ENCODE data around the gene UROC1. TPM values are rescaled to one million over a fixed set of nuclear protein-coding genes. Genes with fewer than 3 reads are reported as not detected.

Gene UROC1
- total and polyA plus RNA-seq, 2 experiments from 2014 or later = not detected

DNA sequence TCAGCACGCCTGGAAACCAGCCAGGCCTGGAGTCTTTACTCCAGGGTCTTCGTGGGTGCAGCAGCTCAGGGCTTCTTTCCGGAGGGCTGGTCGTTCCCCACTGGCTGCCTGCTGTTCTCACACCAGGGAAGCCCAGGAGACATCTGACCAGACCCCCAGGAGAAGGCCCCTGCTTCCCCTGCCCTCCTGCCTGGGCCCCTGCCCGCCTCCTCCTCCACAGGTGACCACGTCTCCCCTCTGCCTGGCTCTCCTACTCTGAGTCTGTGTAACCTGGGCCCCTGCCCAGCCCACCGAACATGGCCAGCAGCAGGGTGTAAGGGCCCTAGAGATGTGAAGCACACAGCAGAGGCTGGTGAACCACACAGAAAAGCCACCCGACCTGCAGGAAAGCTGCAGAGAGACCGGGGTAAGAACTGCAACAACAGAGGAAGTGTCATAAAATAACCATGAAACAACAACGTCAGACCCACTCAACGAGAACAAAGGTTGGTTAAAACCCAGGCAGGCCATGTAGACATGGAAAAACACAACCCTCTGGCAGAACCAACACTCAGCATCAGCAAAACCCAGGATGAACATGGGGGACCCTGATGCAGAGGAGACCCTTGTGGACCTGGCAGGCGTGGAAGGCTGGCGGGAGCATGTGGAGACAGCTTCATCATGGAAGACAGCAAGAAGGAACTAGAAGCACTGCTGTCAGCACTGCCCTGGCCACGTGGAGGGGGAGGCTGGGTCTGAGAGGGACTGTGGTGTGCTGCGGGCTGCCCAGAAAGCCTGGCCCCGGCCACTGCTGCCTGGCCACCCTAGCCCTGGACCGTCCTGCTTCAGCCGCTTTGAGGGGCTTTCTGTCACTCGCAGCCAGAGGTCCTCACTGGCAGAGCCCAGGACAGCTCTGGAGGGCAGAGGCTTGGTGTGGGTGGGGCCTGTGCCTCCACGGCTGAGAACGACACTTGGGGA is 20.4 kb downstream of the UROC1 start (continued):
- TF ChIP-seq ZNF462 (CRISPR knock-in tag; IDR thresholded peaks at IDR 0.05) (no peak), ZNF331 (CRISPR knock-in tag; IDR thresholded peaks at IDR 0.05; ENCODE audit: low read depth) (no peak), STAT1 (IDR thresholded peaks at IDR 0.05; ENCODE audit: unreplicated experiment) (no peak), ZNF114 (CRISPR knock-in tag; IDR thresholded peaks at IDR 0.05) (no peak), CREB1 (CRISPR knock-in tag; IDR thresholded peaks at IDR 0.05; ENCODE audit: low read depth) (no peak)

DNA sequence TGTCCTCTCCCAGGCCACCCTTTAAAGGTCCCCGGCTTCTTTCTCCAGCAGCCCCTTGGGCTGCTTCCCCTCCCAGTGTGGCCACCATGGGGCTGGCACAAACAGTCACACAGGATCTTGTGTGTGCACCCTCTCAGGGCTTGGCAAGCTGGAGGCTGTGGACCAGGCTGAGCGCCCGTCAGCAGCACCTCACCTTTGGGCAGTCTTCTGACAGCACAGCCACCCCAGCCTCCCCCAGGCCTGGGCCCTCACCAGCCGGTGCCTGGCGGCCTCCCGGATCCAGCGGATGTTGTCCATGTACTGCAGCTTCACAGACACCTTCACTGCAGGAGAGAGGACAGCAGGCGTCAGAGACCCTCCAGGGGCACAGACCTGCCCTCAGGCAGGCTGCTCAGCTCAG is 21.8 kb downstream of the UROC1 start:
- Histone ChIP-seq H3K36me3 (ENCODE audit: insufficient read depth) (no peaks in the 10 kb centered on the region), H3K9me2 (ENCODE audit: insufficient read depth) (no peaks in the 10 kb centered on the region), H3K4me2 (no peak overlapping the region), H2AFZ (no peak overlapping the region), H4K20me1 (replicated peaks; ENCODE audit: insufficient read depth) (no peaks in the 10 kb centered on the region), H3K27me3 (ENCODE audit: insufficient read depth) (no peaks in the 10 kb centered on the region), H3K4me3 (no peak overlapping the region), H3K4me1 (ENCODE audit: insufficient read depth) (peaks cover 8% of the 10 kb centered on the region; the same call in 1 of the 2 replicates), H3K27ac (ENCODE audit: low read depth) (no peak overlapping the region), H3F3A (replicated peaks; ENCODE audit: low read depth) (no peaks in the 10 kb centered on the region), H3K79me2 (replicated peaks; ENCODE audit: insufficient read depth) (no peaks in the 10 kb centered on the region)
- DNase-seq (ENCODE audit: low spot score) = no peak
- Mint-ChIP-seq H3K27ac (no peak overlapping the region), H3K4me3 (no peak overlapping the region), H3K9me3 (no peaks in the 10 kb centered on the region), H3K4me1 (peaks cover 19% of the 10 kb centered on the region), H3K27me3 (ENCODE audit: insufficient read depth, low read depth, poor library complexity) (peaks cover 19% of the 10 kb centered on the region), H3K36me3 (ENCODE audit: low read depth) (no peaks in the 10 kb centered on the region)
- no peak for ATAC-seq
- TF ChIP-seq POLR2AphosphoS5 (IDR thresholded peaks at IDR 0.05; ENCODE audit: low read depth) = no peak
- no peak for TF ChIP-seq ZNF331 (CRISPR knock-in tag; IDR thresholded peaks at IDR 0.05; ENCODE audit: low read depth)
- no peak for TF ChIP-seq REST (IDR thresholded peaks at IDR 0.05; ENCODE audit: unreplicated experiment)
- TF ChIP-seq EZH2phosphoT487 (IDR thresholded peaks at IDR 0.05; ENCODE audit: unreplicated experiment) = no peak
- no peak for TF ChIP-seq STAT1 (IDR thresholded peaks at IDR 0.05; ENCODE audit: unreplicated experiment)
